ENCODE results near the gene TPRN.

TPRN gene

GRCh38 chr9:137212520-137212919, 12.0 kb upstream of the TPRN start:
- ChIA-PET POLR2A (interaction anchor here (1.0 to 1.5 kb wide), 3 partner anchors 10 to 23 kb away, joined by 3 to 5 read pairs (median 3); partner anchors contain the start of gene RNF208), CTCF (no interaction called here)
- TF ChIP-seq BHLHE40 (IDR thresholded peaks at IDR 0.05; ENCODE audit: borderline replicate concordance): no peak
- TF ChIP-seq ELF4 (IDR thresholded peaks at IDR 0.05): no peak
- TF ChIP-seq CTBP1 (IDR thresholded peaks at IDR 0.05; ENCODE audit: borderline replicate concordance): no peak
- no peak for TF ChIP-seq FOXM1 (IDR thresholded peaks at IDR 0.05; ENCODE audit: borderline replicate concordance)
- no peak for TF ChIP-seq ZNF384 (IDR thresholded peaks at IDR 0.05)
- TF ChIP-seq TARDBP (IDR thresholded peaks at IDR 0.05): no peak
- TF ChIP-seq HDGF (IDR thresholded peaks at IDR 0.05; ENCODE audit: borderline replicate concordance): no peak
- no peak for TF ChIP-seq L3MBTL2 (conservative IDR thresholded peaks at IDR 0.05)
- no peak for TF ChIP-seq NFRKB (IDR thresholded peaks at IDR 0.05)
- TF ChIP-seq LEF1 (IDR thresholded peaks at IDR 0.05; ENCODE audit: borderline replicate concordance): no peak
- TF ChIP-seq SP1 (IDR thresholded peaks at IDR 0.05): no peak
- no peak for TF ChIP-seq FOXA1 (IDR thresholded peaks at IDR 0.05)
- TF ChIP-seq FOXK2 (IDR thresholded peaks at IDR 0.05): no peak
- TF ChIP-seq SUZ12 (IDR thresholded peaks at IDR 0.05): no peak
- TF ChIP-seq ARNT (IDR thresholded peaks at IDR 0.05): no peak
- DNase-seq (ENCODE audit: extremely low spot score): no peak

DNA sequence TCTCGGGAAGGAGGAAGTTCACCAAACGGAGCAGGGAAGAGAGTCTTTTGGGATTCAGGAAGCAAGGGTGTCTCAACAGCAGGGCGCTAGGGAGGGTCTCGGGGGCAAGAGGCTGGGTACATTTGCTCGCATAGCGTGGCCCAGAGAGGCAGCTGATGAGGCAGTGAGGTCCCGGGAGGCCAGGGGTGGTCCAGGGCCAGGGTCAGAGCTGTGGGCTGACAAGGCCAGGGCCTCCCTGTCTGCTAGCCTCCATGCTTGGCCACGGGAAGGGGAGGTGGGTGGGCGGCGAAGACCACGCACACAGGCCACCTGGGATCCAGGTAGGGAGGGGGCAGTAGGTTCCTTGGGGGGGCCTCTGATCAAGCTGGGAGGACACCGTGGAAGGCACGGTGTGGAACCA, 11.0 kb upstream of the TPRN start:
- TF ChIP-seq ARNT (IDR thresholded peaks at IDR 0.05) (no peak), FOXK2 (IDR thresholded peaks at IDR 0.05) (no peak), BHLHE40 (IDR thresholded peaks at IDR 0.05; ENCODE audit: borderline replicate concordance) (no peak), CTBP1 (IDR thresholded peaks at IDR 0.05; ENCODE audit: borderline replicate concordance) (no peak), TARDBP (IDR thresholded peaks at IDR 0.05) (no peak)
- TF ChIP-seq, protein P1, sequence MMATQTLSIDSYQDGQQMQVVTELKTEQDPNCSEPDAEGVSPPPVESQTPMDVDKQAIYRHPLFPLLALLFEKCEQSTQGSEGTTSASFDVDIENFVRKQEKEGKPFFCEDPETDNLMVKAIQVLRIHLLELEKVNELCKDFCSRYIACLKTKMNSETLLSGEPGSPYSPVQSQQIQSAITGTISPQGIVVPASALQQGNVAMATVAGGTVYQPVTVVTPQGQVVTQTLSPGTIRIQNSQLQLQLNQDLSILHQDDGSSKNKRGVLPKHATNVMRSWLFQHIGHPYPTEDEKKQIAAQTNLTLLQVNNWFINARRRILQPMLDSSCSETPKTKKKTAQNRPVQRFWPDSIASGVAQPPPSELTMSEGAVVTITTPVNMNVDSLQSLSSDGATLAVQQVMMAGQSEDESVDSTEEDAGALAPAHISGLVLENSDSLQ (IDR thresholded peaks at IDR 0.05): no peak
- DNase-seq (ENCODE audit: extremely low spot score): no peak
- CTCF ChIA-PET: no interaction called here
- POLR2A ChIA-PET: interaction anchor here (0.6 to 1.1 kb wide), 2 partner anchors 9 to 11 kb away, joined by 3 to 5 read pairs; partner anchors contain the start of gene RNF208

DNA sequence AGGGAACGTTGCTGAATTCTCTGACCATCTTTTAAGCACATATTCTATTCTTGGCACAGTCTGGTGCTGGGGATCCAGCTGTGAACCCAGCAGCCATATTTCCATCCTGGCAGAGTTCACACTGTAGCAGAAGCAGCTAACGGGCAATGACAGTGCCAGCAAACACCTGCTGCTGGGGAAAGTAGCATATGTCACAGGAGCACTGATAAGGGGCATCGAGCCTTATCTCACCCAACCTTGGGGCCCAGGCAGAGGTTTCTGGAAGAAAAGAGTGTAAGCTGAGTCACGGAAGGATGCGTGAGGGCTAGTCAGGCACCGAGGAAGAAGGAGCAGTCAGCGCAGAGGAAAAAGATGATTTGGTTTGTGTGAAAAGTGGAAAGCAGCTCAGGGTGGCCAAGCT, 6.1 kb upstream of the TPRN start:
- TF ChIP-seq FOXM1 (IDR thresholded peaks at IDR 0.05; ENCODE audit: borderline replicate concordance) (no peak), ZNF384 (IDR thresholded peaks at IDR 0.05) (no peak), HDGF (IDR thresholded peaks at IDR 0.05; ENCODE audit: borderline replicate concordance) (no peak), ARNT (IDR thresholded peaks at IDR 0.05) (no peak), CTBP1 (IDR thresholded peaks at IDR 0.05; ENCODE audit: borderline replicate concordance) (no peak), SP1 (IDR thresholded peaks at IDR 0.05) (no peak), FOXA1 (IDR thresholded peaks at IDR 0.05) (no peak), ELF4 (IDR thresholded peaks at IDR 0.05) (no peak), BHLHE40 (IDR thresholded peaks at IDR 0.05; ENCODE audit: borderline replicate concordance) (no peak), SUZ12 (IDR thresholded peaks at IDR 0.05) (no peak), TARDBP (IDR thresholded peaks at IDR 0.05) (no peak), LEF1 (IDR thresholded peaks at IDR 0.05; ENCODE audit: borderline replicate concordance) (no peak), NFRKB (IDR thresholded peaks at IDR 0.05) (no peak), L3MBTL2 (conservative IDR thresholded peaks at IDR 0.05) (no peak), FOXK2 (IDR thresholded peaks at IDR 0.05) (no peak)
- TF ChIP-seq, protein P1 (IDR thresholded peaks at IDR 0.05): no peak
- ChIA-PET CTCF (interaction anchor here (0.6 kb wide), 1 partner anchor 145 kb away, joined by 4 read pairs; no protein-coding TSS in a partner anchor), POLR2A (interaction anchor here (1.0 to 1.9 kb wide), 4 partner anchors 10 to 77 kb away, joined by 3 to 6 read pairs (median 4); no protein-coding TSS in a partner anchor)
- no peak for DNase-seq (ENCODE audit: extremely low spot score)

DNA sequence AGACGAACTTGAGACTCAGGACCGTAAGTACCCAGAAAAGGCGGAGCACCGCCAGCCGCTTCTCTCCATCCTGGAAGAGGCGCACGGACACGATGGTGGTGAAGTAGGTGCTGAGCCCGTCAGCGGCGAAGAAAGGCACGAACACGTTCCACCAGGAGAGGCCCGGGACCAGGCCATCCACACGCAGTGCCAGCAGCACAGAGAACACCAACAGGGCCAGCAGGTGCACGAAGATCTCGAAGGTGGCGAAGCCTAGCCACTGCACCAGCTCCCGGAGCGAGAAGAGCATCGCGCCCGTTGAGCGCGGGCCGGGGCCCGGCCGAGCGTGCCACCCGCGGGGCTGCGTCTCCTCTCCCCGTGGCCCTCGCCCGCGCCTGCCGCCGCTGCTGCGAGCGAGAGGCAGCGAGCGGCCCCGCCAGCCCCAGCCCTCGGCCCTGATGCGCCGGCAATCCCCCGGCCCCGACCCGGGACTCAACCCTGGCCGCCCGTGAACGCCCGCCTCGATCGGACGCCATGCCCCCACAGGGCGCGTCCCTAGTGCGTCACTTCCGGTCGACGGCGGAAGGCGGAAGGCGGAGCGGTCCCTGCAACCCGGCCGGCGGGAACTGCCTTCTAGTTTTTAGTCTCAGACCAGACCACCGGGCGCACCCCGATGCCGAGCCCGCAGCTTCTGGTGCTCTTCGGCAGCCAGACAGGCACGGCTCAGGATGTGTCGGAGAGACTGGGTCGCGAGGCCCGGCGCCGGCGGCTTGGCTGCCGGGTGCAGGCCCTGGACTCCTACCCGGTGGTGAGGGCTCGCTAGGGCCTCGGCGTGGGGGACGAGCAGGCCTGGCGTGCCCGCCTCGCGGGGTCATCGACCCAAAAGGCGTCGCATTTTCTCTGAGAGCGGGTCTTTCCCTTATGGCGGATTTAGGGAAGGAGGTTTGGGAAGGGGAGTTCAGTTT, 4.9 kb upstream of the TPRN start, which contains the start of the genes NDOR1 and TMEM203:
TSS of gene NDOR1 (plus strand) at position 575 of the 944 bp plus-strand sequence. CDS start at position 653, 78 bp downstream.
TSS of gene TMEM203 (minus strand) at position 523 of the 944 bp plus-strand sequence. CDS start at position 289, 234 bp downstream.
- CTCF ChIA-PET: no interaction called here
- TF ChIP-seq TARDBP (IDR thresholded peaks at IDR 0.05) (no peak), L3MBTL2 (conservative IDR thresholded peaks at IDR 0.05) (peak; percentile 53), ELF4 (IDR thresholded peaks at IDR 0.05) (peak; percentile 49)
- POLR2A ChIA-PET: interaction anchor here (0.6 to 2.3 kb wide), 11 partner anchors 10 to 75 kb away, joined by 3 to 16 read pairs (median 5); partner anchors contain the start of genes ANAPC2, RNF208, SSNA1 and TUBB4B
- DNase-seq (ENCODE audit: extremely low spot score): peak; percentile 94

DNA sequence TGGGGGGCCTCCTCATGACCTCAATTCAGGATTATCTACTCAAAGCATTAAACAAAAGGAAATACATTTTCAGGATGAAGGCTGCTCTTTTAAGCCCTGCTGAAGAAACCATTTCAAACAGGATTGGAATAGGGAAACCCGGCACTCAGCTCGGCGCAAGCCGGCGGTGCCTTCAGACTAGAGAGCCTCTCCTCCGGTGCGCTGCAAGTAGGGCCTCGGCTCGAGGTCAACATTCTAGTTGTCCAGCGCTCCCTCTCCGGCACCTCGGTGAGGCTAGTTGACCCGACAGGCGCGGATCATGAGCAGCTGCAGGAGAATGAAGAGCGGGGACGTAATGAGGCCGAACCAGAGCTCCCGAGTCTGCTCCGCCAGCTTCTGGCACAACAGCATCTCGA, 4.2 kb upstream of the TPRN start:
- POLR2A ChIA-PET: interaction anchor here (0.6 to 2.3 kb wide), 11 partner anchors 9 to 75 kb away, joined by 3 to 16 read pairs (median 5); partner anchors contain the start of genes ANAPC2, RNF208, SSNA1 and TUBB4B
- TF ChIP-seq FOXA1 (IDR thresholded peaks at IDR 0.05) (no peak), ELF4 (IDR thresholded peaks at IDR 0.05) (no peak), ZNF384 (IDR thresholded peaks at IDR 0.05) (no peak), HDGF (IDR thresholded peaks at IDR 0.05; ENCODE audit: borderline replicate concordance) (no peak), FOXM1 (IDR thresholded peaks at IDR 0.05; ENCODE audit: borderline replicate concordance) (no peak), SUZ12 (IDR thresholded peaks at IDR 0.05) (no peak), NFRKB (IDR thresholded peaks at IDR 0.05) (no peak)
- TF ChIP-seq, protein P1 (IDR thresholded peaks at IDR 0.05): no peak
- DNase-seq (ENCODE audit: extremely low spot score): no peak
- CTCF ChIA-PET: no interaction called here
